Measurements from ENCODE around the gene OBSCN. TPM values are rescaled to one million over a fixed set of nuclear protein-coding genes. Genes with fewer than 3 reads are reported as not detected.

The OBSCN gene
- total RNA-seq, 1 experiment from 2014 or later: 10.5 TPM

- CTCF ChIA-PET: interaction anchor here (0.6 kb wide), 1 partner anchor 1320 kb away, joined by 3 read pairs; no protein-coding TSS in a partner anchor
- intact Hi-C loops (cut with micrococcal nuclease; ENCODE audit: unreplicated experiment): no loop called here
Measured at GRCh38 chr1:228216371-228217320, 8.8 kb downstream of the OBSCN start.

DNA sequence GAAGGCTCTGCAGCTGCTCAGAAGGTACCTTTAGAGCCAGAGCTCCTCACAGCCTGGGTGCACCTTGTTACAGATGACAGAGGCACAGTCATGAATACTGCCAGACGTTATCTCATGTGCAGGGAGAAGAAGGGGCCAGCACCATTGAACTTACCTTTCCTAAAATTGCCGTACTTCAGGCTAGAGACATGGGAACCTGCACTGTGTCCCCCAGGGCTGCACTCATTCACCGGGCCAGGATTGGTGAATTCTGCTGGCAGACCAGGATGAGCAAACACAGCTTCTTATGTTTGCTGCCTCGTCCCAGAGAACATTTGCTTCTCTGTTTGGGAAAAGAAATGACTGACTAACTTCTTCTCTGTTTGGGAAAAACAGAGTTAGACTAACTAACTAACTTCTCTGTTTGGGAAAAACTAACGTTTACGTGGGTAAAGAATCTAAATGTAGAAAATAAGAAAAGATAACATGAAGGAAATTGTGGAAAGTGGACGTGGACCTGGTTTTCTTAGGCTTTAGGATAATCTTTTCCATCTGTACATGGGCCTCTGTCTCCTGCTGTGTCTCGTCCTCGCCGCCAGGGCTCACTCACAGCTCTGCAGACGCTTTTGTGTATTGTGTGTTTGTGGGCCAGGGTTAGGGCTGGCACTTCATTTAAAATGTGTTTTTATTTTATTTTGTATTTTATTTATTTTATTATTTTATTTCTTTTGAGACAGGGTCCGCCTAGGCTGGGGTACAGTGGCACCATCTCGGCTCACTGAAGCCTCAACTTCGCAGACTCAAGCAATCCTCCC is 9.9 kb downstream of the OBSCN start:
- ChIA-PET POLR2A (no interaction called here), CTCF (no interaction called here)
- TF ChIP-seq CTCF (IDR thresholded peaks at IDR 0.05) (no peak), POLR2AphosphoS5 (IDR thresholded peaks at IDR 0.05; ENCODE audit: low read depth, low read length) (no peak), TCF7L2 (IDR thresholded peaks at IDR 0.05; ENCODE audit: low read depth, low read length) (no peak), SIN3A (IDR thresholded peaks at IDR 0.05; ENCODE audit: borderline replicate concordance, insufficient read depth, low read depth, low read length) (no peak)
- TF ChIP-seq, protein P1, sequence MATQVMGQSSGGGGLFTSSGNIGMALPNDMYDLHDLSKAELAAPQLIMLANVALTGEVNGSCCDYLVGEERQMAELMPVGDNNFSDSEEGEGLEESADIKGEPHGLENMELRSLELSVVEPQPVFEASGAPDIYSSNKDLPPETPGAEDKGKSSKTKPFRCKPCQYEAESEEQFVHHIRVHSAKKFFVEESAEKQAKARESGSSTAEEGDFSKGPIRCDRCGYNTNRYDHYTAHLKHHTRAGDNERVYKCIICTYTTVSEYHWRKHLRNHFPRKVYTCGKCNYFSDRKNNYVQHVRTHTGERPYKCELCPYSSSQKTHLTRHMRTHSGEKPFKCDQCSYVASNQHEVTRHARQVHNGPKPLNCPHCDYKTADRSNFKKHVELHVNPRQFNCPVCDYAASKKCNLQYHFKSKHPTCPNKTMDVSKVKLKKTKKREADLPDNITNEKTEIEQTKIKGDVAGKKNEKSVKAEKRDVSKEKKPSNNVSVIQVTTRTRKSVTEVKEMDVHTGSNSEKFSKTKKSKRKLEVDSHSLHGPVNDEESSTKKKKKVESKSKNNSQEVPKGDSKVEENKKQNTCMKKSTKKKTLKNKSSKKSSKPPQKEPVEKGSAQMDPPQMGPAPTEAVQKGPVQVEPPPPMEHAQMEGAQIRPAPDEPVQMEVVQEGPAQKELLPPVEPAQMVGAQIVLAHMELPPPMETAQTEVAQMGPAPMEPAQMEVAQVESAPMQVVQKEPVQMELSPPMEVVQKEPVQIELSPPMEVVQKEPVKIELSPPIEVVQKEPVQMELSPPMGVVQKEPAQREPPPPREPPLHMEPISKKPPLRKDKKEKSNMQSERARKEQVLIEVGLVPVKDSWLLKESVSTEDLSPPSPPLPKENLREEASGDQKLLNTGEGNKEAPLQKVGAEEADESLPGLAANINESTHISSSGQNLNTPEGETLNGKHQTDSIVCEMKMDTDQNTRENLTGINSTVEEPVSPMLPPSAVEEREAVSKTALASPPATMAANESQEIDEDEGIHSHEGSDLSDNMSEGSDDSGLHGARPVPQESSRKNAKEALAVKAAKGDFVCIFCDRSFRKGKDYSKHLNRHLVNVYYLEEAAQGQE (IDR thresholded peaks at IDR 0.05; ENCODE audit: insufficient read depth in 1 of 2, low read depth in 2 of 2, low read length in 1 of 2): no peak
- no peak overlapping the region for H3K27ac ChIP-seq (ENCODE audit: low read length)
- H3K36me3 ChIP-seq (ENCODE audit: control insufficient read depth, insufficient read depth, low read length): no peaks in the 10 kb centered on the region
- in situ Hi-C loops (cut with HindIII; ENCODE audit: low pct_unique_long_range_greater_than_20kb, low sequenced_read_pairs): no loop called here
- intact Hi-C loops (cut with micrococcal nuclease; ENCODE audit: unreplicated experiment): no loop called here
- no peak overlapping the region for H3K4me3 ChIP-seq (ENCODE audit: low read depth in 2 of 2, low read length in 2 of 2)
- BruUV-seq (replicated peaks): no TSS peak
- H3K27me3 ChIP-seq (ENCODE audit: control insufficient read depth, insufficient read depth, low read length): no peaks in the 10 kb centered on the region
- H3K9me3 ChIP-seq (ENCODE audit: control insufficient read depth, insufficient read depth, low read depth, low read length): no peaks in the 10 kb centered on the region
- H3K4me1 ChIP-seq (ENCODE audit: control insufficient read depth, insufficient read depth, low read length): no peaks in the 10 kb centered on the region
- DNase-seq (ENCODE audit: low read depth, low spot score) (no peak), ATAC-seq (no peak)

More at GRCh38 chr1:228216371-228217320, 8.8 kb downstream of the OBSCN start:
- H3K27ac ChIP-seq (ENCODE audit: low read length): no peak overlapping the region
- H3K4me1 ChIP-seq (ENCODE audit: control insufficient read depth, insufficient read depth, low read length): no peaks in the 10 kb centered on the region
- POLR2A ChIA-PET: no interaction called here
- BruUV-seq (replicated peaks): no TSS peak
- H3K4me3 ChIP-seq (ENCODE audit: low read depth in 2 of 2, low read length in 2 of 2): no peak overlapping the region
- no peaks in the 10 kb centered on the region for H3K27me3 ChIP-seq (ENCODE audit: control insufficient read depth, insufficient read depth, low read length)
- ATAC-seq: no peak
- no peaks in the 10 kb centered on the region for H3K36me3 ChIP-seq (ENCODE audit: control insufficient read depth, insufficient read depth, low read length)
- TF ChIP-seq CTCF (IDR thresholded peaks at IDR 0.05): no peak
- TF ChIP-seq POLR2AphosphoS5 (IDR thresholded peaks at IDR 0.05; ENCODE audit: low read depth, low read length): no peak
- no peak for TF ChIP-seq TCF7L2 (IDR thresholded peaks at IDR 0.05; ENCODE audit: low read depth, low read length)
- TF ChIP-seq SIN3A (IDR thresholded peaks at IDR 0.05; ENCODE audit: borderline replicate concordance, insufficient read depth, low read depth, low read length): no peak
- TF ChIP-seq, protein P1 (IDR thresholded peaks at IDR 0.05; ENCODE audit: insufficient read depth in 1 of 2, low read depth in 2 of 2, low read length in 1 of 2): no peak
- no peak for DNase-seq (ENCODE audit: low read depth, low spot score)
- in situ Hi-C loops (cut with HindIII; ENCODE audit: low pct_unique_long_range_greater_than_20kb, low sequenced_read_pairs): no loop called here
- no peaks in the 10 kb centered on the region for H3K9me3 ChIP-seq (ENCODE audit: control insufficient read depth, insufficient read depth, low read depth, low read length)
